CD4-positive, alpha-beta T cell (primary cell): Measurements from ENCODE around the gene NGFR. TPM values are rescaled to one million over a fixed set of nuclear protein-coding genes. Genes with fewer than 3 reads are reported as not detected.

Source experiments
- ATAC-seq: fragments of 200-7000 bp; cut with Tn5 transposase; one replicate; pipeline ENCODE4 v1.10.0; 2022; ENCODE audit warnings: mild to moderate bottlenecking; ENCODE audit not compliant: poor library complexity
- CTCF ChIA-PET: fragments of 350-600 bp; sonication (Branson Sonifier 250); formaldehyde crosslinking; loops from one replicate; lab custom pipeline; 2021; ENCODE audit warnings: antibody characterized with exemption, inconsistent platforms; lab: Charles Lee
- POLR2A ChIA-PET: fragments of 350-600 bp; sonication (Branson Sonifier 250); formaldehyde crosslinking; loops from one replicate; lab custom pipeline; 2021; ENCODE audit warnings: antibody characterized with exemption, inconsistent platforms; lab: Charles Lee
- DNase-seq, 14 experiments: peaks; one replicate each; pipeline ENCODE4 v3.0.0-alpha.2; 2013 to 2020; ENCODE audit warnings: mixed read lengths in 2 of 14
- H3K27ac ChIP-seq, 2 donors: one replicate each; pipeline versions ENCODE4 v1.5.1 to v1.7.0; 2013; ENCODE audit warnings: low read length in 2 of 2, low read depth in 1 of 2, mild to moderate bottlenecking in 1 of 2
- H3K27me3 ChIP-seq, 2 experiments: 1 replicate in 1 of 2; 2 replicates in 1 of 2; pipeline versions ENCODE4 v1.6.1 to v1.7.0; 2013; ENCODE audit warnings: low read length in 2 of 2, control low read depth in 1 of 2, mild to moderate bottlenecking in 1 of 2, moderate library complexity in 1 of 2; ENCODE audit not compliant: insufficient read depth in 2 of 2, control insufficient read depth in 1 of 2
- H3K36me3 ChIP-seq: one replicate; pipeline ENCODE4 v1.6.1; 2013; ENCODE audit warnings: low read length, control low read depth; ENCODE audit not compliant: insufficient read depth
- H3K4me1 ChIP-seq: one replicate; pipeline ENCODE4 v1.6.1; 2013; ENCODE audit warnings: low read length, control low read depth; ENCODE audit not compliant: insufficient read depth
- H3K4me3 ChIP-seq: one replicate; pipeline ENCODE4 v1.5.1; 2013; ENCODE audit warnings: mild to moderate bottlenecking, low read length, moderate library complexity
- H3K9me3 ChIP-seq, 2 experiments: 1 replicate in 1 of 2; 2 replicates in 1 of 2; pipeline versions ENCODE4 v1.6.1 to v1.7.0; 2013; ENCODE audit warnings: low read length in 2 of 2, mild to moderate bottlenecking in 2 of 2, control low read depth in 1 of 2, moderate library complexity in 1 of 2; ENCODE audit not compliant: control insufficient read depth in 1 of 2, insufficient read depth in 1 of 2
- H3K27ac Mint-ChIP-seq: one replicate; pipeline ENCODE4 v1.8.0; 2020; ENCODE audit warnings: mixed read lengths
- H3K27me3 Mint-ChIP-seq: one replicate; pipeline ENCODE4 v1.8.0; 2021; ENCODE audit warnings: mixed read lengths
- H3K36me3 Mint-ChIP-seq: one replicate; pipeline ENCODE4 v1.8.0; 2021; ENCODE audit warnings: low read depth, mixed read lengths
- H3K4me1 Mint-ChIP-seq: one replicate; pipeline ENCODE4 v1.8.0; 2021; ENCODE audit warnings: low read depth, mixed read lengths
- H3K4me3 Mint-ChIP-seq: one replicate; pipeline ENCODE4 v1.8.0; 2020; ENCODE audit warnings: mild to moderate bottlenecking, mixed read lengths
- H3K9me3 Mint-ChIP-seq: one replicate; pipeline ENCODE4 v1.8.0; 2020; ENCODE audit warnings: mixed read lengths
- CTCF ChIP-seq: fragments of 200-600 bp; IDR thresholded peaks from one replicate; pipeline ENCODE4 v1.8.0; 2022; ENCODE audit warnings: antibody characterized with exemption, mild to moderate bottlenecking
- intact Hi-C, 2 experiments: fragments of 100-400 bp; cut with DNase I in 1 of 2; cut with micrococcal nuclease in 1 of 2; formaldehyde crosslinking; loops; one replicate each; pipeline versions ENCODE4 v1.15.1 to v1.9.0; 2023 to 2025; cut with DNase I, micrococcal nuclease
- total RNA-seq, 174 experiments: library from RNA in 2 of 174; stranded (reverse) in 2 of 174; gene quantifications; one replicate each; pipeline ENCODE4 v1.2.3 and lab custom pipeline; 2021 to 2026

NGFR gene
- total RNA-seq, 2 experiments from 2014 or later, result 0.11 to 0.22 TPM

- peaks cover 0 to 14% of the 10 kb centered on the region in 2 experiments for H3K9me3 ChIP-seq
- Mint-ChIP-seq H3K4me3 (no peak overlapping the region), H3K9me3 (no peaks in the 10 kb centered on the region), H3K36me3 (no peaks in the 10 kb centered on the region), H3K27me3 (peaks cover 30% of the 10 kb centered on the region), H3K27ac (no peak overlapping the region), H3K4me1 (no peaks in the 10 kb centered on the region)
- TF ChIP-seq CTCF, result no peak
- ATAC-seq (no peak), DNase-seq (no peak)
- H3K36me3 ChIP-seq, result no peaks in the 10 kb centered on the region
- no peak overlapping the region for H3K4me3 ChIP-seq
- H3K27ac ChIP-seq, result no peak overlapping the region
- H3K4me1 ChIP-seq, result peaks cover 11% of the 10 kb centered on the region
- CTCF ChIA-PET, result no interaction called here
- H3K27me3 ChIP-seq, result peaks cover 10 to 16% of the 10 kb centered on the region in 2 experiments
- POLR2A ChIA-PET, result no interaction called here
- intact Hi-C loops, result no loop called here
These were observed 42.4 kb upstream of the NGFR start for GRCh38 chr17:49452661-49453060.

- CTCF ChIA-PET, result no interaction called here
- Histone ChIP-seq H3K4me3 (no peak overlapping the region), H3K9me3 (peaks cover 0 to 14% of the 10 kb centered on the region in 2 experiments), H3K27ac (no peak overlapping the region), H3K36me3 (no peaks in the 10 kb centered on the region), H3K4me1 (peaks cover 11% of the 10 kb centered on the region), H3K27me3 (peaks cover 10 to 16% of the 10 kb centered on the region in 2 experiments)
- H3K27me3 Mint-ChIP-seq, result peaks cover 36% of the 10 kb centered on the region
- POLR2A ChIA-PET, result no interaction called here
- H3K9me3 Mint-ChIP-seq, result no peaks in the 10 kb centered on the region
- DNase-seq (no peak), ATAC-seq (no peak)
- H3K27ac Mint-ChIP-seq, result no peak overlapping the region
- no peak overlapping the region for H3K4me3 Mint-ChIP-seq
- H3K36me3 Mint-ChIP-seq, result no peaks in the 10 kb centered on the region
- no peak for TF ChIP-seq CTCF
- intact Hi-C loops, result no loop called here
- H3K4me1 Mint-ChIP-seq, result no peaks in the 10 kb centered on the region
These were observed 41.0 kb upstream of the NGFR start for GRCh38 chr17:49454050-49454449.

- no peaks in the 10 kb centered on the region for H3K36me3 Mint-ChIP-seq
- no peak for TF ChIP-seq CTCF
- ChIA-PET POLR2A (no interaction called here), CTCF (no interaction called here)
- intact Hi-C loops, result no loop called here
- Histone ChIP-seq H3K9me3 (peaks cover 0 to 14% of the 10 kb centered on the region in 2 experiments), H3K36me3 (no peaks in the 10 kb centered on the region), H3K4me1 (peaks cover 11% of the 10 kb centered on the region), H3K27me3 (peaks cover 16 to 19% of the 10 kb centered on the region in 2 experiments), H3K4me3 (no peak overlapping the region), H3K27ac (no peak overlapping the region)
- no peak overlapping the region for H3K27ac Mint-ChIP-seq
- H3K4me3 Mint-ChIP-seq, result no peak overlapping the region
- no peak for ATAC-seq
- no peaks in the 10 kb centered on the region for H3K4me1 Mint-ChIP-seq
- H3K27me3 Mint-ChIP-seq, result peaks cover 46% of the 10 kb centered on the region
- H3K9me3 Mint-ChIP-seq, result no peaks in the 10 kb centered on the region
- DNase-seq, result no peak
These were observed 39.7 kb upstream of the NGFR start for GRCh38 chr17:49455272-49455861.
